ENCODE data around the gene SLFN12L.

SLFN12L gene

GRCh38 chr17:35432176-35433074 is 105.1 kb downstream of the SLFN12L start, which contains the start of gene SLFN12:
TSS of gene SLFN12 (minus strand) at chr17:35432500. CDS start at chr17:35423028, 9,472 bp downstream.
- peak; percentile 20 for DNase-seq (ENCODE audit: low read depth, low spot score)

DNA sequence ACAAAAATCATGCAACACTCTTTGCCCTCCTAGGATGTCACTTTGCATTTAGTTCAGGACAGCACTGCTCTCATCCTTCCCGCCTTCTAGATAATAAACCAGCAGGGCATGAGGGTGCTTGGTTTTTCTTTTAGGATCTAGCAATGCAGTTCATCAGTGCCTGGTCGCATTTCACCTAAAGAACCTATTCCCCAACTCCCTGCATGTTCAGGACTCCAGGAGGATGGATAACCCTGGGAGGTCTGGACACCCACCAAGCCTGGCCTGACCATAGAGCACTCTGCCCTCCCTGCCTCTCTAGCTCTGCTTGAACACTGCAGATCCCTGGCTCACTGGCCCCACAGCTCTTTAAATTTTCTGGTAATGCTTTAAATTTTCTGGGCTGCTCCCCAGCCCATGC is 107.8 kb downstream of the SLFN12L start:
- no peak for DNase-seq (ENCODE audit: low read depth, low spot score)

GRCh38 chr17:35428229-35428628 is 109.2 kb downstream of the SLFN12L start:
- no peak for DNase-seq (ENCODE audit: low read depth, low spot score)

- no peak for DNase-seq (ENCODE audit: low read depth, low spot score)
Measured at GRCh38 chr17:35423761-35424160, 113.7 kb downstream of the SLFN12L start.

Measured in activated CD4-positive, CD25-positive, alpha-beta regulatory T cell treated with anti-CD3 and anti-CD28 coated beads, Interleukin-2, amount 50 U/mL, for 16 hours (primary cell).